Trophoblast cell (in vitro differentiated cells and primary cell): Measurements from ENCODE around the gene NHS.

Experiments used
- DNase-seq, 2 donors: peaks; one replicate each; pipeline ENCODE4 v3.0.0-alpha.2; 2016
- H2AFZ ChIP-seq: 2 replicates; pipeline ENCODE4 v1.6.1; 2013; ENCODE audit warnings: low read length, moderate library complexity, mild to moderate bottlenecking; ENCODE audit not compliant: insufficient read depth, poor library complexity
- H2AK5ac ChIP-seq: 2 replicates; pipeline ENCODE4 v1.6.1; 2013; ENCODE audit warnings: mild to moderate bottlenecking, low read length
- H2BK120ac ChIP-seq: 2 replicates; pipeline ENCODE4 v1.6.1; 2013; ENCODE audit warnings: low read length, mild to moderate bottlenecking, moderate library complexity; ENCODE audit not compliant: insufficient read depth, poor library complexity
- H2BK12ac ChIP-seq: 2 replicates; pipeline ENCODE4 v1.6.1; 2013; ENCODE audit warnings: mild to moderate bottlenecking, low read length, moderate library complexity
- H2BK5ac ChIP-seq: 2 replicates; pipeline ENCODE4 v1.6.1; 2013; ENCODE audit warnings: low read length, low read depth, moderate library complexity, mild to moderate bottlenecking; ENCODE audit not compliant: poor library complexity
- H3K14ac ChIP-seq: 2 replicates; pipeline ENCODE4 v1.6.1; 2013; ENCODE audit warnings: mild to moderate bottlenecking, low read length
- H3K18ac ChIP-seq: 2 replicates; pipeline ENCODE4 v1.6.1; 2013; ENCODE audit warnings: mild to moderate bottlenecking, low read length
- H3K23ac ChIP-seq: 2 replicates; pipeline ENCODE4 v1.6.1; 2013; ENCODE audit warnings: low read length
- H3K27ac ChIP-seq: 2 replicates; pipeline ENCODE4 v1.5.1; 2013; ENCODE audit warnings: low read depth, mild to moderate bottlenecking, inconsistent platforms, low read length, moderate library complexity
- H3K27me3 ChIP-seq: 2 replicates; pipeline ENCODE4 v1.6.1; 2013; ENCODE audit warnings: inconsistent platforms, mild to moderate bottlenecking, low read length, moderate library complexity; ENCODE audit not compliant: insufficient read depth
- H3K36me3 ChIP-seq, 2 experiments: 1 replicate in 1 of 2; 2 replicates in 1 of 2; pipeline ENCODE4 v1.6.1; 2013; ENCODE audit warnings: low read length in 2 of 2, mild to moderate bottlenecking in 2 of 2, moderate library complexity in 1 of 2; ENCODE audit not compliant: insufficient read depth in 2 of 2, control insufficient read depth in 1 of 2
- H3K4ac ChIP-seq: 2 replicates; pipeline ENCODE4 v1.6.1; 2013; ENCODE audit warnings: low read depth, mild to moderate bottlenecking, low read length, moderate library complexity
- H3K4me1 ChIP-seq, 2 experiments: 1 replicate in 1 of 2; 2 replicates in 1 of 2; pipeline ENCODE4 v1.6.1; 2013; ENCODE audit warnings: low read length in 2 of 2, mild to moderate bottlenecking in 2 of 2, moderate library complexity in 1 of 2; ENCODE audit not compliant: insufficient read depth in 2 of 2, control insufficient read depth in 1 of 2
- H3K4me2 ChIP-seq: 2 replicates; pipeline ENCODE4 v1.6.1; 2013; ENCODE audit warnings: inconsistent platforms, mild to moderate bottlenecking, low read length, moderate library complexity
- H3K4me3 ChIP-seq: 2 replicates; pipeline ENCODE4 v1.5.1; 2013; ENCODE audit warnings: mild to moderate bottlenecking, low read depth, low read length, inconsistent platforms
- H3K79me1 ChIP-seq: one replicate; pipeline ENCODE4 v1.6.1; 2013; ENCODE audit warnings: low read length
- H3K79me2 ChIP-seq: 2 replicates; pipeline ENCODE4 v1.6.1; 2013; ENCODE audit warnings: low read length, mild to moderate bottlenecking; ENCODE audit not compliant: control insufficient read depth, insufficient read depth, poor library complexity
- H3K9ac ChIP-seq: 2 replicates; pipeline ENCODE4 v1.6.1; 2013; ENCODE audit warnings: mild to moderate bottlenecking, low read length
- H3K9me3 ChIP-seq: 2 replicates; pipeline ENCODE4 v1.6.1; 2013; ENCODE audit warnings: low read depth, mild to moderate bottlenecking, control low read depth, inconsistent platforms, low read length; ENCODE audit not compliant: insufficient read depth
- H4K12ac ChIP-seq: 2 replicates; pipeline ENCODE4 v1.6.1; 2013; ENCODE audit warnings: low read depth, mild to moderate bottlenecking, low read length, moderate library complexity
- H4K8ac ChIP-seq: 2 replicates; pipeline ENCODE4 v1.6.1; 2013; ENCODE audit warnings: low read depth, mild to moderate bottlenecking, low read length, moderate library complexity
- H4K91ac ChIP-seq: one replicate; pipeline ENCODE4 v1.6.1; 2013; ENCODE audit warnings: low read depth, mild to moderate bottlenecking, low read length, moderate library complexity
- WGBS: extraction: QIAGEN DNeasy Blood & Tissue Kit; methylation state at CpG from one replicate; pipeline ENCODE4 v1.1.7; 2013; ENCODE audit warnings: missing lambda C conversion rate; ENCODE audit not compliant: insufficient read length, insufficient coverage; ENCODE audit errors: extremely low coverage; 5-methylcytosine and 5-hydroxymethylcytosine counted together

Gene NHS

DNA sequence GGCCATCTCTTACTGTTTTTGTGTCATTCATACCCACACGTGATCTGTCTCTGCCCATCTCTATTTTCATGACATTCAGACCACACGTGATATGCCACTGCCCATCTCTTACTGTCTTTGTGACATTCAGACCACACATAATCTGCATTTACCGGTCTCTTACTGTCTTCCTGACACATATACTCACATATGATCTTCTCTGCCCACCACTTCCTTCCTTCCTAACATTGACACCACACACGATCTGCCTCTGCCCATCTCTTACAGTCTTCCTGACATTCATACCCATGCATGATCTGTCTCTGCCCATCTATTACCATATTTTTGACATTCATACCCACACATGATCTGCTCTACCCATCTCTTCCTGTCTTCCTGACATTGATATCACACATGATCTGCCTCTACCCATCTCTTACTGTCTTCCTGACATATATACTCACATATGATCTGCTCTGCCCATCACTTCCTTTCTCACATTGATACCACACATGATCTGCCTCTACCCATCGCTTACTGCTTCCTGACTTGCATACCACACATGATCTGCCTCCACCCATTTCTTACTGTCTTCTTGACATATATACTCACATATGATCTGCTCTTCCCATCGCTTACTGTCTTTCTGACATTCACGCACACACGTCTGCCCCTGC is 398.3 kb downstream of the NHS start:
- no peak overlapping the region for H4K91ac ChIP-seq
- no peak overlapping the region for H2BK5ac ChIP-seq
- H3K9me3 ChIP-seq: no peaks in the 10 kb centered on the region
- H3K18ac ChIP-seq: no peak overlapping the region
- H3K79me2 ChIP-seq: no peaks in the 10 kb centered on the region
- H2BK12ac ChIP-seq: no peak overlapping the region
- H3K4ac ChIP-seq: no peak overlapping the region
- no peak overlapping the region for H2AK5ac ChIP-seq
- H3K4me1 ChIP-seq: no peaks in the 10 kb centered on the region
- no peaks in the 10 kb centered on the region for H3K36me3 ChIP-seq
- H2BK120ac ChIP-seq: no peak overlapping the region
- no peaks in the 10 kb centered on the region for H3K79me1 ChIP-seq
- WGBS: no CpG with 5 or more reads among the region's 8 CpGs
- H3K23ac ChIP-seq: no peak overlapping the region
- no peak overlapping the region for H3K14ac ChIP-seq
- no peak overlapping the region for H3K9ac ChIP-seq
- no peak overlapping the region for H3K4me3 ChIP-seq
- no peak overlapping the region for H4K12ac ChIP-seq
- H3K4me2 ChIP-seq: no peak overlapping the region
- no peak overlapping the region for H4K8ac ChIP-seq
- no peak overlapping the region for H3K27ac ChIP-seq
- no peaks in the 10 kb centered on the region for H3K27me3 ChIP-seq
- H2AFZ ChIP-seq: no peak overlapping the region
- no peak for DNase-seq

DNA sequence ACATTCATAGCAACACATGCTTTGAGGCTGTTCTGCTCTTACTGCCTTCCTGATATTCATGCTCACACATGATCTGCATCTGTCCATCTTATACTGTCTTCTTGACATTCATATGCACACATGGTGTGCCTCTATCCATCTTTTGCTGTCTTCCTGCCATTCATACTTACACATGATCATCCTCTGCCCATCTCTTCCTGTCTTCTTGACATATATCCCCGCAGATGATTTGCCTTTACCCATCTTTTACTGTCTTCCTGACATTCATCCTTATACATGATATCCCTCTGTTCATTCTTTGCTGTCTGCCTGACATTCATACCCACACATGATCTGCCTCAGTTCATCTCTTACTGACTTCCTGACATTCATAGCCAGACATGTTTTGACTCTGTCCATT is 399.1 kb downstream of the NHS start:
- H2AK5ac ChIP-seq: no peak overlapping the region
- no peak overlapping the region for H3K4me3 ChIP-seq
- H3K18ac ChIP-seq: no peak overlapping the region
- no peak overlapping the region for H3K27ac ChIP-seq
- H3K9me3 ChIP-seq: no peaks in the 10 kb centered on the region
- H2BK120ac ChIP-seq: no peak overlapping the region
- no peak overlapping the region for H3K14ac ChIP-seq
- no peak overlapping the region for H4K91ac ChIP-seq
- H3K4me1 ChIP-seq: no peaks in the 10 kb centered on the region
- no CpG with 5 or more reads among the region's 1 CpG for WGBS
- H3K27me3 ChIP-seq: no peaks in the 10 kb centered on the region
- no peak overlapping the region for H3K9ac ChIP-seq
- H3K4ac ChIP-seq: no peak overlapping the region
- no peak overlapping the region for H4K8ac ChIP-seq
- no peak overlapping the region for H2BK5ac ChIP-seq
- no peak for DNase-seq
- H3K79me1 ChIP-seq: no peaks in the 10 kb centered on the region
- no peaks in the 10 kb centered on the region for H3K79me2 ChIP-seq
- H3K36me3 ChIP-seq: no peaks in the 10 kb centered on the region
- H2BK12ac ChIP-seq: no peak overlapping the region
- H3K4me2 ChIP-seq: no peak overlapping the region
- no peak overlapping the region for H2AFZ ChIP-seq
- no peak overlapping the region for H4K12ac ChIP-seq
- H3K23ac ChIP-seq: no peak overlapping the region

DNA sequence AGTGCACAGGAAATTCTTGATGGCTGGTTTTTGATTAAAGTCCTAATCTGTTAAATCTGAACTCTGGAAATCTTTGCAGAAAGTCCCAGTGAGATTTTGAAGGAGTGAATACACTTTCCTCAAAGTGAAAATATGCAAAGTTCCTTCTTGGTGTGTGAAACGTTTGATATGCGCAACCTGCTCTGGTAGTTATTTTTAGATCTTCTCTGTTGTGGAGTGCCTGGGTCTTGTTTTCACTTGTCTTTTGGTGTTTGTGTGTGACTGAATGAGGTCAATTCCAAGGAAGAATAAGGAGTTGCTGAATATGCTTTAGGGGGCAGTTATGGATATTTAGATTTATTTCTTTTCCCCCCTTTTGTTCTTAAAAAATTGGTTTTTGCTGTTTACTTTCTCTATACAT is 404.0 kb downstream of the NHS start:
- Histone ChIP-seq H3K27me3 (no peaks in the 10 kb centered on the region), H3K79me2 (no peaks in the 10 kb centered on the region), H2AFZ (no peak overlapping the region), H3K27ac (no peak overlapping the region), H3K14ac (no peak overlapping the region), H2BK120ac (no peak overlapping the region), H4K91ac (no peak overlapping the region), H4K12ac (no peak overlapping the region), H3K4me3 (no peak overlapping the region), H3K9ac (no peak overlapping the region), H3K79me1 (no peaks in the 10 kb centered on the region), H3K4me2 (no peak overlapping the region), H2BK5ac (no peak overlapping the region), H3K36me3 (no peaks in the 10 kb centered on the region), H3K23ac (no peak overlapping the region), H3K18ac (no peak overlapping the region), H3K4ac (no peak overlapping the region), H2BK12ac (no peak overlapping the region), H3K4me1 (no peaks in the 10 kb centered on the region), H2AK5ac (no peak overlapping the region), H3K9me3 (no peaks in the 10 kb centered on the region), H4K8ac (no peak overlapping the region)
- no CpG with 5 or more reads among the region's 2 CpGs for WGBS
- no peak for DNase-seq

DNA sequence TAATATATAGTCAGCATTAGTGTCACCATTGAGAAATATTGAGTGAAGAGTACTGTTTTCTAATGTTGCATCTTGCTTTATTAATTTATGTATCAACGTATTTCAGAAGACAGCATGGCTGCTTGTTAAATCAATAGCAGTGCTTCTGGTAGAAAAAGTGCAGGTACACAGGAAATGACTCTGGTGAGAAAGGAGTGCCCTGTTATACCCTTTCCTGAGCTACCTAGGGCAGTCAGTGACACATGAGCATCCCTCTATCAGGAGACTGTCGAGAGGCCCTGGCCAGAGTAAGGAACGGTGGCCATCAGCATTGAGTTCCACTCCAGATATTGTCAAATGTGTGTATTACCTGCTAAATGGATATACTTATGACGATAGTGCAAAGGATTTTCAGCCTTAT is 404.4 kb downstream of the NHS start:
- Histone ChIP-seq H3K79me1 (no peaks in the 10 kb centered on the region), H3K36me3 (no peaks in the 10 kb centered on the region), H2AK5ac (no peak overlapping the region), H4K12ac (no peak overlapping the region), H2AFZ (no peak overlapping the region), H2BK120ac (no peak overlapping the region), H4K91ac (no peak overlapping the region), H3K9ac (no peak overlapping the region), H3K4me2 (no peak overlapping the region), H3K4me1 (no peaks in the 10 kb centered on the region), H3K27me3 (no peaks in the 10 kb centered on the region), H3K9me3 (no peaks in the 10 kb centered on the region), H3K14ac (no peak overlapping the region), H3K18ac (no peak overlapping the region), H3K79me2 (no peaks in the 10 kb centered on the region), H2BK5ac (no peak overlapping the region), H2BK12ac (no peak overlapping the region), H3K4me3 (no peak overlapping the region), H3K23ac (no peak overlapping the region), H4K8ac (no peak overlapping the region), H3K27ac (no peak overlapping the region), H3K4ac (no peak overlapping the region)
- no CpG with 5 or more reads among the region's 4 CpGs for WGBS
- DNase-seq: no peak
